DMS153 treated with DMSO at 0.1 percent for 48 hours (cell line): Measurements from ENCODE around the gene CCDC81.
"Not testable (repeated sequence)": the region's sequence is repeated elsewhere in the genome, so short reads cannot be mapped to it uniquely, and the experiment has no call there.

ENCODE experiments used
- DNase-seq: peaks from one replicate; lab custom pipeline; 2025; ENCODE audit not compliant: unreplicated experiment; lab: John Stamatoyannopoulos, UW

The CCDC81 gene

GRCh38 chr11:86386746-86387145 is 12.1 kb downstream of the CCDC81 start:
- no peak for DNase-seq

DNA sequence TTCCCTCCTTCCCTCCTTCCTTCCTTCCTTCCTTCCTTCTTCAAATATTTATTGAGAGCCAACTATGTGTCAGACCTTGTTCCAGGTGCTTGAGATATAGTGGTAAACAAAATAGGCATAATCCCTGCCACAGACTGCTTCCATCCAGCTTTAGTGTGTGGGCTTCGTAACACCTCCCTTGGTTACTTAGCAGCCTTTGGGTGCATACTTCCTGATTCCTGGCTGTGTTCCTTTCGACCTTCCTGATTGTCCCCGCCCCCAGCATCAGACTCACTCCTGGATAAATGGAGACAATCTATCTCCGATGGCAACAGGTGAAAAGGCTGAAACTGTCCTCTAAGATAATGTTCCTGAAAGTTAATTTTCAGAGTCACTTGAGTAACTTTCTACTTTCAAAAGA is 13.5 kb downstream of the CCDC81 start:
- DNase-seq: no peak

GRCh38 chr11:86390487-86390886 is 15.8 kb downstream of the CCDC81 start:
- DNase-seq: no peak

DNA sequence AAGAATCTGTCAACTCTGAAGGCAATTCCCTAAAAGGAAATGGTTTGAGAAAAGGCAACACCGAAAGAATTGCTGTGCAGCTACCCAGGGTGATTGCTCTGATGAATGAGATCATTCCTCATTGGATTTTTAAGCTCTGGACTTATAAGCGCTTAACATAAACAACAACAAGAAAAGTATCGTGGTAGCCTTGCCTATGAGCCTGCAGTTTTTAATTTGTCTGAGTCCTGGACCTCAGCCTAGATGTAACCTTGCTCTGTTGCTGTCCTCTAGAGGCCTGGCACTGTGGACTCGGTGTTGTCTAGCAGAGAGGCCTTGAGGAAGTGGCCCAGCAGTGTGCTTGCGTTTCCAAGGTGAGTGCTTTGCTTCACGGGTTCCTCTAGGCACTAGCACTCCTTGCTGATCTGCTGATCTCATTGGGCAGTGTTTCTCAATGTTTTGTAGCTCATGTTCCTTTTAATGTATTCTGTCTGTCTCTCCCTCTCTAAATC is 20.4 kb downstream of the CCDC81 start:
- DNase-seq: no peak

DNA sequence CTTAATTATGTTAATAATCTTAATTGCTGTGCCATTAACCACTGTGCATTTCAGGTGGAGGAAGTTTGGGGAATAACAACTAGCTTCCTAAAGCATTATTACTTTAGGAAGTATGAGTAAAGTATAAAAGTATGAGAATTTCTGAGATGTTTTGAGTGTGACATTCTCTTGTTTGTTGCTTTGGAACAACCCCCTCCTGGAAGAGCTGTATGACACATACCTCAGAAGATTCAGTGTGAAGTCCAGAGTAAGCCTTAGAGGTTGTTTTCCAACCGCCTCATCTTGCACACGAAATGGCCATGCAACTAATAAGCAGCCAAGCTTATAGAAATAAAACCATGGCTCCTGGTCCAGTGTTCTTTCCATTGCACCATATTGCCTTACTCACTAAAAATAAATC is 21.7 kb downstream of the CCDC81 start:
- no peak for DNase-seq

DNA sequence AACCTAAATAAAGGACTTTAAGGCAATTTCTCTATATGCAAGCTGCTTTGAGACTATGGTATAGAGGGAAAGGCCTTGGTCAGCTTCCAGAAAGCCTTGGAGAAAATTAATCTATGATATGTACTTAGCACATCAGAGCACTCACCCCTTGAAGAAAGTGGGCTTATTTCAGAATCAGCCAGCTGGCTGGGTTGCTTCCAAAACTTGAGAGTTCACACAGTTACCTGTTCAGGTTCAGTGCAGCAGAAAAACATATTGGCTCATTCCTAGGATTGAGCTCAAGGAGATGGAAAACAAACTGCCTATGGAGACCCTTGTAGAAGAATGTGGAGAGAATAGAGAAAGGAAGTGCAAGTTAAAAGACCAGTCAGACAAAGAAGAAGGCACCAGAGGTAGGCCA is 22.7 kb downstream of the CCDC81 start:
- no peak for DNase-seq

DNA sequence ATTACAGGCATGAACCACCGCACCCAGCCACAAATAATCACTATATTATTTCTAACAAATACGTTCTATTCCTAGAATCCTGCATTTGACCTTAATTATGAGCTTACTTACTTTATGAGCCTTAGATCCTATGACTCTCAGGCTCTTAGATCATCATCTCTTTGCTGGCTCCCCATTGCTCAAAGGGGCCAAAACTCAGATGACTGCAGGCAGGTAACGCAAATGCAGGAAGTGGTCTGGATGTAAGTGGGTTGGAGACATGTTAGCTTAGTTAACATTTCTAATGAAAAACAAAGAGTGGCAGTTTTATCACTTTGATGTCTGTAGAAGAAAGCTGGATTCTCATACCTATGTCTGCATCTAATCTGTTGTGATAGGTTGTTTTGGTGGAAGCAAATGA is 23.4 kb downstream of the CCDC81 start:
- DNase-seq: no peak

DNA sequence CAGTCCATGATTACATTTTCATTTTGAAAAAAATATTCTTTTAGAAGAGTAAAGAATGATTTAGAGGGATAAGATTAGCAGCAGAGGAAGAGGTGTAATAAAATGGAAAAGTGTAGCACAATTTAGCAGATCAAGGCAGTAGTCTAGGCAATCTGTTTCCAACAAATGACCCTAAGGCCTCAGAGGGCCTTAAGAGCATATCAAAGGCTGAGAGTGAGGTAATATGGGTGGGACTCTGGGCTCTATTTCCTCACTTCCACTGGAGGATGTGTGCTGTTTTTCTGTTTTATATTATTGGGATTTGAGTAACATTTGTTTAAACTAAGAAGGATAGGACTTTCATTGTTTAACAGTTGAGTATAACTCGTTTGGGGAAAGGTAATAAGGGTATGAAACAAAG is 28.8 kb downstream of the CCDC81 start:
- DNase-seq: no peak

GRCh38 chr11:86408845-86409244 is 34.2 kb downstream of the CCDC81 start:
- no peak for DNase-seq

DNA sequence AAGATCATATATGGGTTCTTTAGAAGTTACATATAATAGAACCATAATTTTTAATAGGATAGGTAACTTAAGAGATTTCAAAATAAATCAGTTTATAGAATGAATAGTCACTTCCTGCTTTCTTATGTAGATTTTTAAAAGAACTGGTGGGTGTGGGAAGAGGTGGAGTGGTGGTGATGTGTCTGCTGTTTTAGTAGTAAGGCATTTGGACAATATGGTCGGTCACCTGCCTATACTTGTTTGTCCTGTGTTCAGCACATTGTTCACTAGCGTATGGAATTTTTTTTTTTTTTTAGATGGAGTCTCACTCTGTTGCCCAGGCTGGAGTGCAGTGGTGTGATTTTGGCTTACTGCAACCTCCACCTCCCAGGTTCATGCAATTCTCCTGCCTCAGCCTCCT is 39.3 kb downstream of the CCDC81 start:
- DNase-seq: no peak

GRCh38 chr11:86415026-86415425 is 40.3 kb downstream of the CCDC81 start:
- DNase-seq: no peak

- no peak for DNase-seq
Observed at GRCh38 chr11:86416494-86416893, 41.8 kb downstream of the CCDC81 start.

- DNase-seq: not testable (repeated sequence)
Observed at GRCh38 chr11:86416951-86417350, 42.3 kb downstream of the CCDC81 start.

DNA sequence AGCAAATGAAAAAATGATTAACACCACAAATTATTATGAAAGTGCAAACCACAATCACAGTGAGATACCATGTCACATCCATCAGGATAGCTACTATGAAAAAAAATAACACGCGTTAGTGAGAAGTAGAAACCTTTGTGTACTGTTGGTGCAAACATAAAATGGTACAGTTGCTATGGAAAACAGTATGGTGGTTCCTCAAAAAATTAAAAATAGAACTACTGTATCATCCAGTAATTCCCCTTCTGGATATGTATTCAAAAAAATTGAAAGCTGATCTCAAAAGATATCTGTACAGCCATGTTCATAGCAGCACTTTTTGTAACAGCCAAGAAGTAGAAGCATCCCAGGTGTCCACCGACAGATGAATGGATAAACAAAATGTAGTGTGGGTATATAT is 43.4 kb downstream of the CCDC81 start:
- DNase-seq: no peak

DNA sequence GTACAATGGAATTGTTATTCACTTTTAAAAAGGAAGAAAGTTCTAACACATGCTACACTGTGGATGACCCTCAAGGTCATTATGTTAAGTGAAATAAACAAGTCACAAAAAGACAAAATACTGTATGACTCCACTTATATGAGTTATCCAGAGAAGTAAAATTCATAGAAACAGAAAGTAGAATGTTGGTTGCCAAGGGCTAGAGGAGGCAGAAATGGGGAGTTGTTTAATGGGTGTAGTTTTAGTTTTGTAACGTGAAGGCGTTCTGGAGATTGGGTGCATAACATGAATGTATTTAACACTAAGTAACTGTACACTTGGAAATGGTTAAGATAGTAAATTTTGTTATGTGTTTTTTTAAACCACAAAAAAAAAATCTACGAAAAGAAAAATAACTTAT is 43.8 kb downstream of the CCDC81 start:
- no peak for DNase-seq

GRCh38 chr11:86418917-86419316 is 44.2 kb downstream of the CCDC81 start:
- no peak for DNase-seq

DNA sequence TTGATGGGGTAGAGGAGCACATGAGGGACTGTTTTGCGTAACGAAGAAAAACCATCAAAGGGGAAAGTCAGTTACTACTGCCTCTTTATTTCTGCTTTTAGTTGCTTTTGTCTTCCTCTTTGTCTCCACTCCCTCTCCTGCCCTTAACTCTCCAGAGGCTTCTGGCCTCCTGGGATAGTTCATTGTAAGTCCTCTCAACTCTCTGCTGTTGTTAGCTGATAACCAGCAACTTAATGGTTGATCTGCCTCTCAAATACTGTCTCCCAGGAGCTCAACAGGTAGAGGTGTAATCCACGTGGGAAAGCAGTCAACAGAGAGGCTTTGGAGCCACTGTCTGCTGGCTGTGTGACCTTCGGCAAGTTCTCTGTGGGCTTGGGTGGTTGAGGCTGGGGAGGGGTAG is 47.3 kb downstream of the CCDC81 start:
- DNase-seq: no peak

DNA sequence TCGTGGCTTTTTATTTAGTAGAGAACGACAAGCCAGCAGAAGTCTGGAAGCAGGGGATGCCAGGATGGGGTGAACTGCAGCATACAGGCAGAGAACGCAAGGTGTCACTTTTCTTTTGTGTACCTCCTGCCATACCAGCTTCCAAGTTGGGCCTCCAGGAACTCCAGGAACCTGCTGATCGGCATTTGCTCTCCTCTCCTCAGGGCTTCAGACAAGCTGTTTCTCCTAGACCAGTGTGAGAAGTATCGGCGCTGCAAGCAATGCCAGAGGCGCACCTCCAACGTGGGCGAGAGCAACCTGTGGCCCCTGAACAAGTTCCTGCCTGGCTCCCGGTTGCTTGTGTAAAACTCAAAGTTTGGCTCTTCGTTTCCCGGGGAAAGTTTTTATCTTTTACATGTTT is 47.7 kb downstream of the CCDC81 start:
- no peak for DNase-seq

DNA sequence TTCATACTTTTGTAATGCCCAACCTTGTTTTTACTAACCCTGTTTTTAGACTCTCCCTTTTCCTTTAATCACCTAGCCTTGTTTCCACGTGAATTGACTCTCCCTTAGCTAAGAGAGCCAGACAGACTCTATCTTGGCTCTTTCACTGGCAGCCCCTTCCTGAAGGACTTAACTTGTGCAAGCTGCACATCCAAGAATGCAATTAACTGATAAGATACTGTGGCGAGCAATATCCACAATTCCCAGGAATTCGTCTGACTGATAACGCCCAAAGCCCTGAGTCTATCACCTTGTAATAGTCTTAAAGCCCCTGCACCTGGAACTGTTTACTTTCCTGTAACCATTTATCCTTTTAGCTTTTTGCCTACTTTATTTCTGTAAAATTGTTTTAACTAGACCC is 48.8 kb downstream of the CCDC81 start:
- DNase-seq: not testable (repeated sequence)

DNA sequence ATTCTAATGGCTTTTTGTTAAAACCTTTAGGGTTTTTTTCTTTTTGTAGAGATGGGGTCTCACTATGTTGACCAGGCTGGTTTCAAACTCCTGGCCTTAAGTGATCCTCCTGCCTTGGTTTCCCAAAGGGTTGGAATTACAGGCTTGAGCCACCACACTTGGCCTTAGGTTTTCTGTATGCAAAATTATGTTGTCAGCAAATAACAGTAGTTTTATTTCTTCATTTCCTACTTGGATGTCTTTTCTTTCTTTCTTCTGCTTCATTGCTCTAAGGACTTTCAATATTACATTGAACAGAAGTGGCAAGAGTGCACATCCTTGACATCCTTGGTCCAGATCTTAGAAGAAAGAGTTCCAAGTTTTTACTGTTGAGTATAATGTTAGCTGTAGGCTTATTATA is 52.8 kb downstream of the CCDC81 start:
- no peak for DNase-seq

- no peak for DNase-seq
Observed at GRCh38 chr11:86431258-86431657, 56.6 kb downstream of the CCDC81 start.

GRCh38 chr11:86433361-86434095 is 58.8 kb downstream of the CCDC81 start:
- not testable (repeated sequence) for DNase-seq

DNA sequence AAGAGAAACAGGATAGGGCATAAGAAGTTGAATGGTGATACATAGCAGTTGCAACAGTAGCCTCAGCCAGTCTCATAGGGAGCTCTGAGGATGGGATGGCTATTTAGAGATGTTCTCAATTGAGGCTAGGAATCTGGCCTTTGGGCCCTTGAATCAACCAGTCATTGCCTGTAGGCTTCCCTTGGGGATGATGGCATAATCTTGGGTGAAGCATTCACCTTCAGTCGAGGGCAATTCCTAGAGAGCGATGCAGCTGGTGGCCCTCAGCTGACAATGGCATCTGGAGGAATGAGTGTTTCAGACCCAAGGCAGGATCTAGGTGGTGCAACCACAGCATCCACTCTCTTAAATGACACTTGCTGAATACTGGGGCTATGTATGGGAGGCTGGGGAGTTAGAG is 61.0 kb downstream of the CCDC81 start:
- DNase-seq: no peak
